Endothelial cell of umbilical vein (primary cell): ENCODE measurements around the gene USP12.

Source experiments
- EZH2 ChIP-seq: IDR thresholded peaks from 2 replicates; pipeline ENCODE4 v1.6.1; 2012; ENCODE audit warnings: borderline replicate concordance, low read depth, mild to moderate bottlenecking, moderate library complexity, low read length, inconsistent platforms; ENCODE audit not compliant: severe bottlenecking
- FOS ChIP-seq: IDR thresholded peaks from 2 replicates; pipeline ENCODE4 v1.6.1; 2011; ENCODE audit warnings: mild to moderate bottlenecking, low read length, moderate library complexity, borderline replicate concordance; ENCODE audit not compliant: insufficient read depth
- JUN ChIP-seq: IDR thresholded peaks from 2 replicates; pipeline ENCODE4 v1.6.1; 2011; ENCODE audit warnings: borderline replicate concordance, low read depth; ENCODE audit not compliant: insufficient read length, insufficient read depth
- MAX ChIP-seq: IDR thresholded peaks from 2 replicates; pipeline ENCODE4 v1.6.1; 2011; ENCODE audit not compliant: insufficient read depth, insufficient read length
- MYC ChIP-seq: IDR thresholded peaks from one replicate; pipeline ENCODE4 v1.6.1; 2011; ENCODE audit warnings: mild to moderate bottlenecking, low read depth, low read length
- POLR2A ChIP-seq: IDR thresholded peaks from 2 replicates; pipeline ENCODE4 v1.6.1; 2012; ENCODE audit warnings: low read depth, mild to moderate bottlenecking, control low read depth, low read length
- POLR2AphosphoS5 ChIP-seq: IDR thresholded peaks from 2 replicates; pipeline ENCODE4 v1.6.1; 2012; ENCODE audit warnings: low read depth, mild to moderate bottlenecking, control low read depth, low read length, moderate library complexity; ENCODE audit not compliant: insufficient read depth
- TF ChIP-seq, protein P1 (sequence below), 2 donors: IDR thresholded peaks; 1 replicate in 1 of 2; 2 replicates in 1 of 2; pipeline ENCODE4 v1.5.1; 2011; ENCODE audit warnings: low read length in 2 of 2, mild to moderate bottlenecking in 2 of 2, moderate library complexity in 2 of 2, control low read depth in 1 of 2, inconsistent platforms in 1 of 2, low read depth in 1 of 2; ENCODE audit not compliant: insufficient read depth in 1 of 2; ENCODE audit errors: extremely low read depth in 1 of 2

DNA sequence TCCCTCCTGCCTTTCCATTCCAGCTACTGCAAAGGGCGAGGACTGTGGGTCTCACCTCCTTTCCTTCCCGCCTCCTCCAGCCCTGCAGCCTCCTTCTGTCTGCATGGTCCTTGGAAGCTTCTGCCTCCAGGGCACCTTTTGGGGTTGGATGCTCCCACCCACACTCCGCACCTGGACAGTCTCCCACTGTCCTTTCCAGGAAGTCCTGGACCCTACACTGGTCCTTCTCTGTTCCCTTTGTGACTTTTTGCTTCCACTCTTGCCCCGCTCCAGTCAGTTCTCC is 130.8 kb downstream of the USP12 start:
- TF ChIP-seq, protein P1, sequence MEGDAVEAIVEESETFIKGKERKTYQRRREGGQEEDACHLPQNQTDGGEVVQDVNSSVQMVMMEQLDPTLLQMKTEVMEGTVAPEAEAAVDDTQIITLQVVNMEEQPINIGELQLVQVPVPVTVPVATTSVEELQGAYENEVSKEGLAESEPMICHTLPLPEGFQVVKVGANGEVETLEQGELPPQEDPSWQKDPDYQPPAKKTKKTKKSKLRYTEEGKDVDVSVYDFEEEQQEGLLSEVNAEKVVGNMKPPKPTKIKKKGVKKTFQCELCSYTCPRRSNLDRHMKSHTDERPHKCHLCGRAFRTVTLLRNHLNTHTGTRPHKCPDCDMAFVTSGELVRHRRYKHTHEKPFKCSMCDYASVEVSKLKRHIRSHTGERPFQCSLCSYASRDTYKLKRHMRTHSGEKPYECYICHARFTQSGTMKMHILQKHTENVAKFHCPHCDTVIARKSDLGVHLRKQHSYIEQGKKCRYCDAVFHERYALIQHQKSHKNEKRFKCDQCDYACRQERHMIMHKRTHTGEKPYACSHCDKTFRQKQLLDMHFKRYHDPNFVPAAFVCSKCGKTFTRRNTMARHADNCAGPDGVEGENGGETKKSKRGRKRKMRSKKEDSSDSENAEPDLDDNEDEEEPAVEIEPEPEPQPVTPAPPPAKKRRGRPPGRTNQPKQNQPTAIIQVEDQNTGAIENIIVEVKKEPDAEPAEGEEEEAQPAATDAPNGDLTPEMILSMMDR (IDR thresholded peaks at IDR 0.05; ENCODE audit: extremely low read depth in 1 of 2, insufficient read depth in 1 of 2, low read depth in 1 of 2, low read length in 2 of 2), result no peak
- TF ChIP-seq MAX, result no peak
- TF ChIP-seq EZH2, result no peak
- no peak for TF ChIP-seq POLR2A
- TF ChIP-seq POLR2AphosphoS5, result no peak
- TF ChIP-seq JUN, result no peak
- no peak for TF ChIP-seq MYC
- TF ChIP-seq FOS, result no peak
